CD14-positive monocyte (primary cell): ENCODE data around the gene DDR1. TPM values are rescaled to one million over a fixed set of nuclear protein-coding genes. Genes with fewer than 3 reads are reported as not detected.
"Not testable (repeated sequence)": the region's sequence is repeated elsewhere in the genome, so short reads cannot be mapped to it uniquely, and the experiment has no call there.

Experiments
- DNase-seq, 3 donors: peaks; one replicate each; pipeline ENCODE4 v3.0.0-alpha.2; 2011 to 2022
- H2AFZ ChIP-seq: 2 replicates; pipeline ENCODE4 v1.6.0; 2012; ENCODE audit warnings: mild to moderate bottlenecking, low read depth, low read length, inconsistent platforms; ENCODE audit not compliant: insufficient read depth, poor library complexity, severe bottlenecking
- H3K27ac ChIP-seq, 2 donors: 1 replicate in 1 of 2; 2 replicates in 1 of 2; pipeline ENCODE4 v1.5.1; 2012 to 2013; ENCODE audit warnings: low read length in 2 of 2, control low read depth in 1 of 2, inconsistent platforms in 1 of 2, low read depth in 1 of 2, mild to moderate bottlenecking in 1 of 2
- H3K27me3 ChIP-seq, 2 donors: one replicate each; pipeline versions ENCODE4 v1.6.0 to v1.6.1; 2011 to 2013; ENCODE audit warnings: low read length in 2 of 2; ENCODE audit not compliant: control insufficient read depth in 2 of 2, insufficient read depth in 2 of 2
- H3K36me3 ChIP-seq, 2 donors: replicated peaks in 1 of 2; 1 replicate in 1 of 2; 2 replicates in 1 of 2; pipeline versions ENCODE4 v1.5.1 to v1.6.1; 2012 to 2013; ENCODE audit warnings: low read length in 2 of 2, control low read depth in 1 of 2, inconsistent platforms in 1 of 2, mild to moderate bottlenecking in 1 of 2; ENCODE audit not compliant: insufficient read depth in 2 of 2, control insufficient read depth in 1 of 2
- H3K4me1 ChIP-seq, 2 donors: 1 replicate in 1 of 2; 2 replicates in 1 of 2; pipeline versions ENCODE4 v1.5.1 to v1.6.1; 2012 to 2013; ENCODE audit warnings: low read length in 2 of 2, control low read depth in 1 of 2, inconsistent platforms in 1 of 2, mild to moderate bottlenecking in 1 of 2, moderate library complexity in 1 of 2; ENCODE audit not compliant: insufficient read depth in 2 of 2, control insufficient read depth in 1 of 2
- H3K4me2 ChIP-seq: replicated peaks from 2 replicates; pipeline ENCODE3; 2012; ENCODE audit warnings: low read length, moderate library complexity, mild to moderate bottlenecking; ENCODE audit not compliant: poor library complexity, severe bottlenecking; ENCODE audit errors: extremely low read depth
- H3K4me3 ChIP-seq, 3 experiments: fragments of 200-600 bp in 1 of 3; sonication (generic) in 1 of 3; replicated peaks in 1 of 3; 1 replicate in 2 of 3; 2 replicates in 1 of 3; pipeline ENCODE4 v1.5.1; 2011 to 2013; ENCODE audit warnings: low read length in 3 of 3, mild to moderate bottlenecking in 3 of 3, control low read depth in 2 of 3, low read depth in 2 of 3, inconsistent platforms in 1 of 3, moderate library complexity in 1 of 3
- H3K79me2 ChIP-seq: 2 replicates; pipeline ENCODE4 v1.6.0; 2012; ENCODE audit warnings: mild to moderate bottlenecking, control low read depth, inconsistent platforms, low read length, moderate library complexity; ENCODE audit not compliant: insufficient read depth
- H3K9ac ChIP-seq: 2 replicates; pipeline ENCODE4 v1.6.0; 2017; ENCODE audit warnings: low read length, mild to moderate bottlenecking; ENCODE audit not compliant: insufficient read depth, poor library complexity, severe bottlenecking
- H3K9me3 ChIP-seq, 2 donors: replicated peaks in 1 of 2; 1 replicate in 1 of 2; 2 replicates in 1 of 2; pipeline versions ENCODE4 v1.5.1 to v1.6.1; 2012 to 2013; ENCODE audit warnings: low read length in 2 of 2, control low read depth in 1 of 2; ENCODE audit not compliant: control insufficient read depth in 1 of 2, insufficient read depth in 1 of 2
- H4K20me1 ChIP-seq: 2 replicates; pipeline ENCODE4 v1.6.0; 2012; ENCODE audit warnings: mild to moderate bottlenecking, low read length, control low read depth, moderate library complexity; ENCODE audit not compliant: insufficient read depth
- H3K27ac Mint-ChIP-seq, 7 donors: one replicate each; pipeline ENCODE4 v1.8.0; 2020; ENCODE audit warnings: mild to moderate bottlenecking in 7 of 7, mixed read lengths in 7 of 7, moderate library complexity in 6 of 7, inconsistent platforms in 2 of 7
- H3K27me3 Mint-ChIP-seq, 3 donors: one replicate each; pipeline ENCODE4 v1.8.0; 2021 to 2022; ENCODE audit warnings: low read depth in 3 of 3, mild to moderate bottlenecking in 3 of 3, mixed read lengths in 3 of 3, moderate library complexity in 3 of 3, inconsistent platforms in 1 of 3
- H3K36me3 Mint-ChIP-seq, 2 donors: one replicate each; pipeline ENCODE4 v1.8.0; 2020; ENCODE audit warnings: mixed read lengths in 2 of 2, inconsistent platforms in 1 of 2, mild to moderate bottlenecking in 1 of 2
- H3K4me1 Mint-ChIP-seq: one replicate; pipeline ENCODE4 v1.8.0; 2020; ENCODE audit warnings: mild to moderate bottlenecking, mixed read lengths
- H3K4me3 Mint-ChIP-seq, 2 donors: one replicate each; pipeline ENCODE4 v1.8.0; 2020; ENCODE audit warnings: mild to moderate bottlenecking in 2 of 2, mixed read lengths in 2 of 2, moderate library complexity in 1 of 2
- H3K9me3 Mint-ChIP-seq, 7 donors: one replicate each; pipeline ENCODE4 v1.8.0; 2020 to 2022; ENCODE audit warnings: mixed read lengths in 7 of 7, mild to moderate bottlenecking in 6 of 7, moderate library complexity in 6 of 7, inconsistent platforms in 2 of 7
- WGBS: methylation state at CpG from one replicate; pipeline ENCODE4 v1.1.5; 2013; ENCODE audit warnings: missing lambda C conversion rate; ENCODE audit not compliant: insufficient coverage; 5-methylcytosine and 5-hydroxymethylcytosine counted together
- intact Hi-C, 2 donors: fragments of 100-400 bp; cut with micrococcal nuclease; formaldehyde crosslinking; loops; one replicate each; pipeline versions ENCODE4 v1.15.0 to v1.15.1; 2023
- polyA plus RNA-seq, 3 donors: library from polyadenylated mRNA; depleted of rRNA in 1 of 3; unstranded in 2 of 3; stranded (reverse) in 1 of 3; fragments of 300-500 nt in 2 of 3; fragments of >200 nt in 1 of 3; fragmentation: Illumina TruSeq in 2 of 3; gene quantifications; 1 replicate in 2 of 3; 2 replicates in 1 of 3; pipeline ENCODE4 v1.2.3, GENCODE V29; 2012 to 2021
- TF ChIP-seq, protein P1 (sequence below): fragments of 200-600 bp; IDR thresholded peaks from one replicate; pipeline ENCODE4 v1.8.0; 2022; ENCODE audit warnings: antibody characterized with exemption, mild to moderate bottlenecking

The DDR1 gene
- polyA plus RNA-seq, 3 donors: 0.39 to 1.0 (median 0.51) TPM

DNA sequence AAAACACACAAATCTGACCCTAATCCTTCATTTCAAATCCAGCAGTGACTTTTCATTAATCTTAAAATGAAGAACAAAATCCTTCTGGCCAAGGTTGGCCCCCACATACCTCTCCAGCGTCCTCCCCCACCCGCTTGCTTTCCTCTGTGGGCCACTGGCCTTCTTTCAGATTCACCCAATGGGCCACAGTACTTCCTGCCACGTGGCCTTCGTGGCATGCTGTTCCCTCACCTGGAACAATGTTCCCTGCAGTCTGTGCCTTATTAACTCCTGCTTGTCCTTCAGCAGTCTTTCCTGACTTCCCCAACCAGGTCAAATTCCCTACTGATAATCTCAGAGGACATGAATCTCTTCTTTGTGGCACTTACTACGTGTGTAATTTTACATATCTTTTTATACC is 18.4 kb downstream of the DDR1 start:
- no peak for DNase-seq
- Histone ChIP-seq H2AFZ (no peak overlapping the region), H3K79me2 (no peaks in the 10 kb centered on the region), H3K9me3 (no peaks in the 10 kb centered on the region), H3K4me3 (no peak overlapping the region), H3K36me3 (no peaks in the 10 kb centered on the region), H3K27me3 (no peaks in the 10 kb centered on the region), H3K4me2 (no peak overlapping the region), H4K20me1 (no peaks in the 10 kb centered on the region), H3K27ac (no peak overlapping the region), H3K9ac (no peak overlapping the region), H3K4me1 (peaks cover 5% of the 10 kb centered on the region in 2 donors)
- no peaks in the 10 kb centered on the region for H3K9me3 Mint-ChIP-seq
- WGBS: 49% methylated on average over 4 of the region's 5 CpGs
- H3K4me1 Mint-ChIP-seq: peaks cover 5% of the 10 kb centered on the region
- TF ChIP-seq, protein P1, sequence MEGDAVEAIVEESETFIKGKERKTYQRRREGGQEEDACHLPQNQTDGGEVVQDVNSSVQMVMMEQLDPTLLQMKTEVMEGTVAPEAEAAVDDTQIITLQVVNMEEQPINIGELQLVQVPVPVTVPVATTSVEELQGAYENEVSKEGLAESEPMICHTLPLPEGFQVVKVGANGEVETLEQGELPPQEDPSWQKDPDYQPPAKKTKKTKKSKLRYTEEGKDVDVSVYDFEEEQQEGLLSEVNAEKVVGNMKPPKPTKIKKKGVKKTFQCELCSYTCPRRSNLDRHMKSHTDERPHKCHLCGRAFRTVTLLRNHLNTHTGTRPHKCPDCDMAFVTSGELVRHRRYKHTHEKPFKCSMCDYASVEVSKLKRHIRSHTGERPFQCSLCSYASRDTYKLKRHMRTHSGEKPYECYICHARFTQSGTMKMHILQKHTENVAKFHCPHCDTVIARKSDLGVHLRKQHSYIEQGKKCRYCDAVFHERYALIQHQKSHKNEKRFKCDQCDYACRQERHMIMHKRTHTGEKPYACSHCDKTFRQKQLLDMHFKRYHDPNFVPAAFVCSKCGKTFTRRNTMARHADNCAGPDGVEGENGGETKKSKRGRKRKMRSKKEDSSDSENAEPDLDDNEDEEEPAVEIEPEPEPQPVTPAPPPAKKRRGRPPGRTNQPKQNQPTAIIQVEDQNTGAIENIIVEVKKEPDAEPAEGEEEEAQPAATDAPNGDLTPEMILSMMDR: no peak
- H3K27ac Mint-ChIP-seq: peak overlapping the region in 1 of 7 donors; percentile 4
- peaks cover 0 to 5% (median 2%) of the 10 kb centered on the region in 3 donors for H3K27me3 Mint-ChIP-seq
- peaks cover 0 to 2% of the 10 kb centered on the region in 2 donors for H3K36me3 Mint-ChIP-seq
- no peak overlapping the region for H3K4me3 Mint-ChIP-seq
- intact Hi-C loops: no loop called here

DNA sequence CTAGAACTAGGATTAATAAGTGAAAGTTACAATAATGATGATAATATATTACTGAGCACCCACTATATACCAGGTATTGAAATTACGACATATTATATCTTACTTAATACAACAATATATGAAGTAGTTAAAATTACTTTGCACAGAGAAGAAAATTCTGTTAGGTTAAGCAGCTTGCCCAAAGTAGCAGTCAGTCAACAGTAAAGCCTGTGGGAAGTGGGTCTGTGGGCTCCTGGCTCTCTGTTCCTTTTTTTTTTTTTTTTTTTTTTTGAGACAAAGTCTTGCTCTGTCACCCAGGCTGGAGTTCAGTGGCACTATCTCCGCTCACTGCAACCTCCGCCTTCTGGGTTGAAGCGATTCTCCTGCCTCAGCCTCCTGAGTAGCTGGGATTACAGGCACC is 18.9 kb downstream of the DDR1 start:
- Mint-ChIP-seq H3K9me3 (no peaks in the 10 kb centered on the region), H3K27ac (no peak overlapping the region), H3K4me1 (peaks cover 8% of the 10 kb centered on the region), H3K4me3 (no peak overlapping the region), H3K27me3 (peaks cover 0 to 3% (median 2%) of the 10 kb centered on the region in 3 donors), H3K36me3 (peaks cover 0 to 2% of the 10 kb centered on the region in 2 donors)
- Histone ChIP-seq H3K79me2 (peaks cover 2% of the 10 kb centered on the region), H3K4me1 (peaks cover 6 to 7% of the 10 kb centered on the region in 2 donors), H3K4me2 (no peak overlapping the region), H3K27ac (no peak overlapping the region), H3K36me3 (no peaks in the 10 kb centered on the region), H2AFZ (no peak overlapping the region), H4K20me1 (no peaks in the 10 kb centered on the region), H3K9me3 (no peaks in the 10 kb centered on the region), H3K9ac (no peak overlapping the region), H3K27me3 (no peaks in the 10 kb centered on the region), H3K4me3 (no peak overlapping the region)
- no CpG with 5 or more reads among the region's 4 CpGs for WGBS
- TF ChIP-seq, protein P1: no peak
- no peak for DNase-seq
- intact Hi-C loops: no loop called here

DNA sequence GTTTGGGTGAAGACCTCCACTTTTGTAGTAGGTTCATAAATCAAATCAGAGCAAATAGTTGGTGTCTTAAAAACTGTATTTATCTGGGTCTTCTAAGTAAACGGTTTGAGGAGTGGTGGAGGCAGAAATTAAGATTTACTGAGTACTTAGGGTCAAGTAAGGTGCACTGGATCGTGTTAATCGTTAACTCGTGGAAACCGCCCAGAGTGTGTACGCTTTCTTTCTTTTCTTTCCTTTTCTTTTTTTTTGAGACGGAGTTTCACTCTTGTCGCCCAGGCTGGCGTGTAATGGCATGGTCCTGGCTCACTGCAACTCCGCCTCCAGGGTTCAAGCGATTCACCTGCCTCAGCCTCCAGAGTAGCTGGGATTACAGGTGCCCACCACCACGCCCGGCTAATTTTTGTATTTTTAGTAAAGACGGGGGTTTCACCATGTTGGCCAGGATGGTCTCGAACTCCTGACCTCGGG is 23.0 kb downstream of the DDR1 start:
- Histone ChIP-seq H3K79me2 (peaks cover 14% of the 10 kb centered on the region), H3K4me3 (peak overlapping the region; percentile 68 to 100 (median 79)), H3K4me1 (peaks cover 12 to 14% of the 10 kb centered on the region in 2 donors), H3K4me2 (peak overlapping the region; percentile 90), H3K36me3 (peaks cover 18 to 28% of the 10 kb centered on the region in 2 donors), H2AFZ (peak overlapping the region; percentile 93)
- H3K36me3 Mint-ChIP-seq: peaks cover 17 to 24% of the 10 kb centered on the region in 2 donors
- H4K20me1 ChIP-seq, H3K9me3 ChIP-seq, H3K9ac ChIP-seq, intact Hi-C loops, H3K27me3 Mint-ChIP-seq, H3K27ac ChIP-seq, DNase-seq, H3K9me3 Mint-ChIP-seq, H3K27me3 ChIP-seq: not testable (repeated sequence)
- 67% methylated on average over 15 of the region's 16 CpGs for WGBS
- peak overlapping the region; percentile 99 for H3K4me3 Mint-ChIP-seq
- H3K4me1 Mint-ChIP-seq: peaks cover 17% of the 10 kb centered on the region
- peak overlapping the region in 1 of 7 donors; percentile 25 for H3K27ac Mint-ChIP-seq
